IMR-90 (cell line): ENCODE data around the gene CUX1. TPM values are rescaled to one million over a fixed set of nuclear protein-coding genes. Genes with fewer than 3 reads are reported as not detected.

Source experiments
- ATAC-seq: fragments of 200-7000 bp; cut with Tn5 transposase; 2 replicates; pipeline ENCODE4 v1.9.1; 2020; ENCODE audit warnings: low read depth, mild to moderate bottlenecking, moderate library complexity
- BruUV-seq: library from RNA; stranded (reverse); fragments of 400-500 nt; replicated peaks from 2 replicates; lab custom pipeline; 2021; lab: Mats Ljungman, UMichigan
- CTCF ChIA-PET: fragments of 300-600 bp; formaldehyde crosslinking; extraction: SDS; loops from one replicate; lab custom pipeline; 2021; ENCODE audit warnings: antibody characterized with exemption; lab: Yijun Ruan, JAX
- POLR2A ChIA-PET: fragments of 300-600 bp; sonication (Branson Sonifier 250); formaldehyde crosslinking; loops from one replicate; lab custom pipeline; 2022; ENCODE audit warnings: antibody characterized with exemption; ENCODE audit not compliant: unreplicated experiment; lab: Charles Lee
- DNase-seq: peaks from one replicate; pipeline ENCODE4 v3.0.0; 2013
- H2AFZ ChIP-seq: replicated peaks from 2 replicates; pipeline ENCODE3; 2013; ENCODE audit warnings: low read length, mild to moderate bottlenecking; ENCODE audit not compliant: poor library complexity
- H2AK5ac ChIP-seq: 2 replicates; pipeline ENCODE4 v1.6.1; 2013; ENCODE audit warnings: low read depth, low read length, inconsistent platforms
- H2AK9ac ChIP-seq: replicated peaks from 2 replicates; pipeline ENCODE3; 2013; ENCODE audit warnings: mild to moderate bottlenecking, low read depth, low read length, moderate library complexity; ENCODE audit not compliant: poor library complexity
- H2BK120ac ChIP-seq: 2 replicates; pipeline ENCODE4 v1.6.1; 2013; ENCODE audit warnings: low read depth, low read length, inconsistent platforms
- H2BK15ac ChIP-seq: 3 replicates; pipeline ENCODE4 v1.6.1; 2013; ENCODE audit warnings: low read depth, low read length, inconsistent platforms
- H2BK20ac ChIP-seq: 2 replicates; pipeline ENCODE4 v1.6.1; 2013; ENCODE audit warnings: low read depth, mild to moderate bottlenecking, inconsistent platforms, low read length, moderate library complexity
- H2BK5ac ChIP-seq: 2 replicates; pipeline ENCODE4 v1.6.1; 2013; ENCODE audit warnings: mild to moderate bottlenecking, low read depth, low read length, inconsistent platforms; ENCODE audit not compliant: poor library complexity, severe bottlenecking
- H3K14ac ChIP-seq: replicated peaks from 2 replicates; pipeline ENCODE4 v1.6.1; 2013; ENCODE audit warnings: low read depth, low read length, inconsistent platforms
- H3K18ac ChIP-seq: 2 replicates; pipeline ENCODE4 v1.6.1; 2013; ENCODE audit warnings: low read depth, low read length, control low read depth
- H3K23ac ChIP-seq: 2 replicates; pipeline ENCODE4 v1.6.1; 2013; ENCODE audit warnings: low read depth, low read length, inconsistent platforms
- H3K27ac ChIP-seq: 2 replicates; pipeline ENCODE4 v1.5.1; 2013; ENCODE audit warnings: mild to moderate bottlenecking, control low read depth, low read length; ENCODE audit not compliant: insufficient read depth
- H3K27me3 ChIP-seq: 2 replicates; pipeline ENCODE4 v1.6.1; 2013; ENCODE audit warnings: low read length; ENCODE audit not compliant: control insufficient read depth, insufficient read depth
- H3K36me3 ChIP-seq: 2 replicates; pipeline ENCODE4 v1.6.1; 2013; ENCODE audit warnings: low read length, mixed read lengths; ENCODE audit not compliant: control insufficient read depth, insufficient read depth
- H3K4ac ChIP-seq: 2 replicates; pipeline ENCODE4 v1.6.1; 2013; ENCODE audit warnings: low read depth, low read length, inconsistent platforms
- H3K4me1 ChIP-seq: 2 replicates; pipeline ENCODE4 v1.6.1; 2013; ENCODE audit warnings: low read length, mixed read lengths; ENCODE audit not compliant: control insufficient read depth, insufficient read depth
- H3K4me2 ChIP-seq: 2 replicates; pipeline ENCODE4 v1.6.1; 2013; ENCODE audit warnings: low read depth, mild to moderate bottlenecking, control low read depth, low read length, moderate library complexity
- H3K4me3 ChIP-seq: 2 replicates; pipeline ENCODE4 v1.5.1; 2013; ENCODE audit warnings: low read depth, mild to moderate bottlenecking, control low read depth, low read length, moderate library complexity; ENCODE audit not compliant: insufficient read depth
- H3K56ac ChIP-seq: 2 replicates; pipeline ENCODE4 v1.6.1; 2013; ENCODE audit warnings: low read length, inconsistent platforms; ENCODE audit not compliant: insufficient read depth; ENCODE audit errors: extremely low read depth
- H3K79me1 ChIP-seq, 2 experiments: 2 replicates each; pipeline ENCODE4 v1.6.1; 2013; ENCODE audit warnings: low read length in 2 of 2, inconsistent platforms in 1 of 2, low read depth in 1 of 2
- H3K9ac ChIP-seq: 2 replicates; pipeline ENCODE4 v1.6.1; 2013; ENCODE audit warnings: low read depth, low read length, control low read depth
- H3K9me1 ChIP-seq: 2 replicates; pipeline ENCODE4 v1.6.1; 2013; ENCODE audit warnings: low read length, inconsistent platforms; ENCODE audit not compliant: insufficient read depth
- H3K9me3 ChIP-seq: 2 replicates; pipeline ENCODE4 v1.6.1; 2013; ENCODE audit warnings: low read length; ENCODE audit not compliant: control insufficient read depth, insufficient read depth
- H4K20me1 ChIP-seq: 2 replicates; pipeline ENCODE4 v1.6.1; 2013; ENCODE audit warnings: low read length, inconsistent platforms; ENCODE audit not compliant: insufficient read depth
- H4K5ac ChIP-seq: 2 replicates; pipeline ENCODE4 v1.6.1; 2013; ENCODE audit warnings: mild to moderate bottlenecking, low read depth, low read length, control low read depth
- H4K8ac ChIP-seq, 2 experiments: 2 replicates each; pipeline ENCODE4 v1.6.1; 2013; ENCODE audit warnings: low read depth in 2 of 2, low read length in 2 of 2, control low read depth in 1 of 2, inconsistent platforms in 1 of 2
- H4K91ac ChIP-seq: 2 replicates; pipeline ENCODE4 v1.6.1; 2013; ENCODE audit warnings: low read depth, low read length, inconsistent platforms; ENCODE audit not compliant: insufficient read depth
- ELK1 ChIP-seq: fragments of 150-350 bp; IDR thresholded peaks from 2 replicates; pipeline ENCODE4 v1.6.1; 2016; ENCODE audit warnings: low read depth, mild to moderate bottlenecking, low read length, moderate library complexity, borderline replicate concordance
- FOS ChIP-seq: fragments of 150-350 bp; IDR thresholded peaks from 2 replicates; pipeline ENCODE4 v1.6.1; 2016; ENCODE audit warnings: low read depth, low read length
- MAZ ChIP-seq: IDR thresholded peaks from 2 replicates; pipeline ENCODE4 v1.6.1; 2012; ENCODE audit warnings: low read depth, mild to moderate bottlenecking, low read length, improper control_type of control experiment, moderate library complexity, borderline replicate concordance
- NFE2L2 ChIP-seq: fragments of 150-350 bp; IDR thresholded peaks from 2 replicates; pipeline ENCODE4 v1.6.1; 2016; ENCODE audit warnings: low read depth, mild to moderate bottlenecking, low read length
- RAD21 ChIP-seq: IDR thresholded peaks from 2 replicates; pipeline ENCODE4 v1.6.1; 2012; ENCODE audit warnings: low read length, improper control_type of control experiment
- RCOR1 ChIP-seq: IDR thresholded peaks from 2 replicates; pipeline ENCODE4 v1.6.1; 2012; ENCODE audit warnings: mild to moderate bottlenecking, low read length, improper control_type of control experiment; ENCODE audit not compliant: insufficient replicate concordance
- USF2 ChIP-seq: fragments of 150-350 bp; IDR thresholded peaks from 2 replicates; pipeline ENCODE4 v1.6.1; 2017; ENCODE audit warnings: mild to moderate bottlenecking, antibody characterized with exemption, low read length, low read depth
- WGBS, 2 experiments: methylation state at CpG; one replicate each; pipeline versions ENCODE4 v1.1.5 to v1.1.7; 2013; ENCODE audit warnings: missing lambda C conversion rate in 2 of 2; ENCODE audit not compliant: insufficient read length in 1 of 2; ENCODE audit errors: extremely low coverage in 2 of 2; 5-methylcytosine and 5-hydroxymethylcytosine counted together
- dilution Hi-C: fragments of 300-500 bp; cut with HindIII; formaldehyde crosslinking; loops from one replicate; pipeline ENCODE4 v1.14.3; 2018; ENCODE audit warnings: low sequenced_read_pairs; ENCODE audit not compliant: unreplicated experiment
- in situ Hi-C: fragments of 300-500 bp; cut with MboI; formaldehyde crosslinking; loops from 3 replicates; pipeline ENCODE4 v1.14.3; 2019; ENCODE audit warnings: low sequenced_read_pairs, inconsistent platforms, mixed read lengths
- intact Hi-C: fragments of 100-400 bp; cut with micrococcal nuclease; formaldehyde crosslinking; loops from 2 replicates; pipeline ENCODE4 v1.10.0; 2022
- polyA plus RNA-seq, 3 experiments: library from polyadenylated mRNA; depleted of rRNA; stranded (reverse); fragments of >200 nt; gene quantifications; 2 replicates each; pipeline ENCODE4 v1.2.3, GENCODE V29; 2012; ENCODE audit warnings: low replicate concordance in 1 of 3
- total RNA-seq: library from RNA; depleted of rRNA; stranded (reverse); fragments of >200 nt; gene quantifications from 2 replicates; pipeline ENCODE4 v1.2.3, GENCODE V29; 2012

CUX1 gene
- total and polyA plus RNA-seq, 2 of the 4 experiments (the other 2 are of a cell fraction), result 19.7 to 46.4 TPM

GRCh38 chr7:101841328-101841727 lies 23.9 kb downstream of the CUX1 start:
- Histone ChIP-seq H4K5ac (no peak overlapping the region), H3K4me3 (no peak overlapping the region), H2BK120ac (no peak overlapping the region), H2BK20ac (no peak overlapping the region), H3K79me1 (peaks cover 27 to 62% of the 10 kb centered on the region in 2 experiments), H3K27ac (no peak overlapping the region), H3K14ac (no peak overlapping the region), H3K4me1 (no peaks in the 10 kb centered on the region; the same call in 1 of the 2 replicates), H3K9me3 (peaks cover 3% of the 10 kb centered on the region; the same call in 1 of the 2 replicates), H4K8ac (no peak overlapping the region), H2AK9ac (no peak overlapping the region), H2BK5ac (no peak overlapping the region), H3K4me2 (no peak overlapping the region), H4K20me1 (peaks cover 51% of the 10 kb centered on the region), H3K56ac (no peak overlapping the region), H3K9me1 (peaks cover 9% of the 10 kb centered on the region; the same call in 1 of the 2 replicates), H2AK5ac (no peak overlapping the region), H3K18ac (no peak overlapping the region), H3K9ac (no peak overlapping the region), H3K36me3 (no peaks in the 10 kb centered on the region), H2BK15ac (no peak overlapping the region), H2AFZ (no peak overlapping the region), H3K23ac (no peak overlapping the region), H3K27me3 (no peaks in the 10 kb centered on the region), H4K91ac (no peak overlapping the region), H3K4ac (no peak overlapping the region)
- CTCF ChIA-PET, result interaction anchor here (0.9 to 1.0 kb wide), 3 partner anchors 14 to 16 kb away, joined by 3 to 5 read pairs (median 4); no protein-coding TSS in a partner anchor
- POLR2A ChIA-PET, result no interaction called here
- intact Hi-C loops, result no loop called here
- dilution Hi-C loops, result no loop called here
- WGBS, 2 experiments, result no CpG with 5 or more reads among the region's 3 CpGs
- BruUV-seq, result no TSS peak
- DNase-seq (no peak), ATAC-seq (no peak)
- TF ChIP-seq FOS, result no peak
- no peak for TF ChIP-seq USF2
- no peak for TF ChIP-seq NFE2L2
- no peak for TF ChIP-seq MAZ
- TF ChIP-seq ELK1, result no peak
- TF ChIP-seq RCOR1, result no peak
- no peak for TF ChIP-seq RAD21
- in situ Hi-C loops, result no loop called here
